ENCODE results near the gene PI4KB. TPM values are rescaled to one million over a fixed set of nuclear protein-coding genes. Genes with fewer than 3 reads are reported as not detected.

PI4KB gene
- total RNA-seq, 1 experiment from 2014 or later, result 45.1 TPM

GRCh38 chr1:151361883-151362282, 34.7 kb upstream of the PI4KB start:
- H3K79me2 ChIP-seq (ENCODE audit: insufficient read depth, low read length), result no peaks in the 10 kb centered on the region
- ChIA-PET RAD21 (ENCODE audit: low non-redundant PET in 1 of 2, low total read pairs in 2 of 2, uncharacterized antibody in 2 of 2, unreplicated experiment in 2 of 2) (no interaction called here), POLR2A (no interaction called here), CTCF (no interaction called here)
- BruUV-seq (replicated peaks), result no TSS peak
- H3K36me3 ChIP-seq (ENCODE audit: control insufficient read depth in 1 of 2, insufficient read depth in 2 of 2, low read length in 2 of 2), result no peaks in the 10 kb centered on the region
- no peak overlapping the region for H3K9ac ChIP-seq (ENCODE audit: low read length)
- H3K9me3 ChIP-seq (ENCODE audit: control insufficient read depth in 1 of 2, insufficient read depth in 1 of 2, low read depth in 1 of 2, low read length in 2 of 2), result peaks cover 6 to 9% of the 10 kb centered on the region in 2 experiments; a peak in 2 of 4 replicates
- intact Hi-C loops (cut with micrococcal nuclease), result no loop called here
- ATAC-seq (no peak), DNase-seq (ENCODE audit: low read depth, low spot score) (no peak)
- H3K27ac ChIP-seq (ENCODE audit: low read depth, low read length), result no peak overlapping the region
- H3K4me3 ChIP-seq (replicated peaks in 1 of 2; ENCODE audit: low read depth in 1 of 2, low read length in 2 of 2), result no peak overlapping the region
- no peaks in the 10 kb centered on the region for H3K9me2 ChIP-seq (ENCODE audit: insufficient read depth)
- TF ChIP-seq ELF1 (IDR thresholded peaks at IDR 0.05; ENCODE audit: borderline replicate concordance, low read depth), result no peak
- no peak for TF ChIP-seq EGR1 (IDR thresholded peaks at IDR 0.05; ENCODE audit: low read depth)
- TF ChIP-seq YY1 (IDR thresholded peaks at IDR 0.05; ENCODE audit: extremely low read depth, insufficient replicate concordance, low read depth, low read length), result no peak
- no peak for TF ChIP-seq SRF (IDR thresholded peaks at IDR 0.05; ENCODE audit: low read depth)
- H3K4me2 ChIP-seq (ENCODE audit: low read length), result no peak overlapping the region
- H4K20me1 ChIP-seq (ENCODE audit: insufficient read depth), result no peaks in the 10 kb centered on the region
- H3K4me1 ChIP-seq (ENCODE audit: control insufficient read depth in 1 of 2, insufficient read depth in 2 of 2, low read length in 2 of 2), result no peaks in the 10 kb centered on the region
- no peaks in the 10 kb centered on the region for H3K27me3 ChIP-seq (ENCODE audit: insufficient read depth, low read length)
- no peak overlapping the region for H2AFZ ChIP-seq (ENCODE audit: low read depth, low read length, poor library complexity, severe bottlenecking)

GRCh38 chr1:151356696-151357095, 29.5 kb upstream of the PI4KB start:
- no TSS peak for BruUV-seq (replicated peaks)
- POLR2A ChIA-PET, result no interaction called here

More at GRCh38 chr1:151356696-151357095, 29.5 kb upstream of the PI4KB start:
- no peaks in the 10 kb centered on the region for H3K4me1 ChIP-seq (ENCODE audit: control insufficient read depth in 1 of 2, insufficient read depth in 2 of 2, low read length in 2 of 2)
- no peak overlapping the region for H3K4me2 ChIP-seq (ENCODE audit: low read length)
- RAD21 ChIA-PET (ENCODE audit: low non-redundant PET in 1 of 2, low total read pairs in 2 of 2, uncharacterized antibody in 2 of 2, unreplicated experiment in 2 of 2), result no interaction called here
- CTCF ChIA-PET, result interaction anchor here (1.5 kb wide), 1 partner anchor 16 kb away, joined by 5 read pairs; no protein-coding TSS in a partner anchor
- no peak for DNase-seq (ENCODE audit: low read depth, low spot score)
- no peak overlapping the region for H3K9ac ChIP-seq (ENCODE audit: low read length)
- H3K36me3 ChIP-seq (ENCODE audit: control insufficient read depth in 1 of 2, insufficient read depth in 2 of 2, low read length in 2 of 2), result no peaks in the 10 kb centered on the region
- TF ChIP-seq SP1 (IDR thresholded peaks at IDR 0.05; ENCODE audit: low read depth) (no peak), POLR2A (IDR thresholded peaks at IDR 0.05; ENCODE audit: borderline replicate concordance, extremely low read depth, insufficient read depth, insufficient read length) (no peak), CEBPB (IDR thresholded peaks at IDR 0.05; ENCODE audit: low read depth) (no peak), YY1 (IDR thresholded peaks at IDR 0.05; ENCODE audit: extremely low read depth, insufficient replicate concordance, low read depth, low read length) (no peak), SIN3A (IDR thresholded peaks at IDR 0.05; ENCODE audit: low read depth) (no peak), ZNF274 (IDR thresholded peaks at IDR 0.05; ENCODE audit: low read depth, low read length) (no peak), ELF1 (IDR thresholded peaks at IDR 0.05; ENCODE audit: borderline replicate concordance, low read depth) (no peak), SRF (IDR thresholded peaks at IDR 0.05; ENCODE audit: low read depth) (no peak), TCF7L2 (IDR thresholded peaks at IDR 0.05; ENCODE audit: borderline replicate concordance, extremely low read depth, insufficient read depth, insufficient read length) (no peak), CTCF (IDR thresholded peaks at IDR 0.05 in 2 of 3, conservative IDR thresholded peaks at IDR 0.05 in 1 of 3; ENCODE audit: borderline replicate concordance in 1 of 3, insufficient read depth in 1 of 3, low read depth in 2 of 3, low read length in 2 of 3) (no peak), ZBTB33 (IDR thresholded peaks at IDR 0.05; ENCODE audit: extremely low read depth, insufficient replicate concordance, low read length) (no peak)
- H3K27me3 ChIP-seq (ENCODE audit: insufficient read depth, low read length), result no peaks in the 10 kb centered on the region
- no peaks in the 10 kb centered on the region for H3K79me2 ChIP-seq (ENCODE audit: insufficient read depth, low read length)
- peaks cover 0 to 9% of the 10 kb centered on the region in 2 experiments; a peak in 1 of 4 replicates for H3K9me3 ChIP-seq (ENCODE audit: control insufficient read depth in 1 of 2, insufficient read depth in 1 of 2, low read depth in 1 of 2, low read length in 2 of 2)
- H3K9me2 ChIP-seq (ENCODE audit: insufficient read depth), result no peaks in the 10 kb centered on the region
- intact Hi-C loops (cut with micrococcal nuclease), result no loop called here
- no peak for ATAC-seq
- no peak overlapping the region for H3K27ac ChIP-seq (ENCODE audit: low read depth, low read length)
- no peak overlapping the region for H3K4me3 ChIP-seq (replicated peaks in 1 of 2; ENCODE audit: low read depth in 1 of 2, low read length in 2 of 2)
- H4K20me1 ChIP-seq (ENCODE audit: insufficient read depth), result no peaks in the 10 kb centered on the region
- no peak overlapping the region for H2AFZ ChIP-seq (ENCODE audit: low read depth, low read length, poor library complexity, severe bottlenecking)

All from HCT116 (cell line).